Left lung (tissue), 10 donors: ENCODE results near the gene VTI1A. TPM values are rescaled to one million over a fixed set of nuclear protein-coding genes. Genes with fewer than 3 reads are reported as not detected.

Source experiments
- ATAC-seq: fragments of 200-7000 bp; cut with Tn5 transposase; one replicate; pipeline ENCODE4 v1.9.1; 2020; ENCODE audit warnings: moderate library complexity
- DNase-seq, 4 donors: peaks; one replicate each; pipeline ENCODE4 v3.0.0-alpha.2; 2013 to 2020
- H3K27ac ChIP-seq, 2 donors: fragments of 200-600 bp; sonication (generic) in 1 of 2; one replicate each; pipeline versions ENCODE4 v1.5.0 to v1.8.0; 2020 to 2021
- H3K27me3 ChIP-seq, 2 donors: fragments of 200-600 bp; sonication (generic) in 1 of 2; one replicate each; pipeline versions ENCODE4 v1.5.0 to v1.8.0; 2020 to 2021
- H3K36me3 ChIP-seq, 2 donors: fragments of 200-600 bp; sonication (generic) in 1 of 2; one replicate each; pipeline versions ENCODE4 v1.5.0 to v1.8.0; 2020 to 2021
- H3K4me1 ChIP-seq, 2 donors: fragments of 200-600 bp; one replicate each; pipeline ENCODE4 v1.8.0; 2021
- H3K4me3 ChIP-seq, 2 donors: fragments of 200-600 bp; sonication (generic) in 1 of 2; one replicate each; pipeline versions ENCODE4 v1.5.0 to v1.8.0; 2020 to 2021; ENCODE audit warnings: mild to moderate bottlenecking in 1 of 2
- H3K9me3 ChIP-seq, 2 donors: fragments of 200-600 bp; sonication (generic) in 1 of 2; one replicate each; pipeline versions ENCODE4 v1.5.0 to v1.8.0; 2020 to 2021
- intact Hi-C, 2 donors: fragments of 100-400 bp; cut with DNase I; formaldehyde crosslinking; loops; one replicate each; pipeline versions ENCODE4 v1.11.2 to v1.14.2; 2022
- polyA plus RNA-seq, 6 donors: library from polyadenylated mRNA; unstranded; fragments of 120-200 nt; gene quantifications; one replicate each; pipeline ENCODE4 v1.2.1, GENCODE V29; 2013; ENCODE audit not compliant: insufficient read length in 6 of 6
- total RNA-seq, 2 donors: library from RNA; stranded (reverse); fragmentation: NEBNext Ultra II Directional; extraction: Animal tissue kit (Norgen Biotek cat#: 25700); gene quantifications; one replicate each; pipeline ENCODE4 v1.2.1, GENCODE V29; 2021
- TF ChIP-seq, protein P1 (sequence below), 2 donors: fragments of 200-600 bp; sonication (generic) in 1 of 2; IDR thresholded peaks; one replicate each; pipeline versions ENCODE4 v1.5.0 to v1.8.0; 2021; ENCODE audit warnings: antibody characterized with exemption in 2 of 2
- donor health status: DM: no; HTN: yes; CAD: no.
- donor health status: DM: no; HTN: no; CAD: no.

Gene VTI1A
- total and polyA plus RNA-seq, 8 donors = 13.6 to 39.0 (median 17.7) TPM

DNA sequence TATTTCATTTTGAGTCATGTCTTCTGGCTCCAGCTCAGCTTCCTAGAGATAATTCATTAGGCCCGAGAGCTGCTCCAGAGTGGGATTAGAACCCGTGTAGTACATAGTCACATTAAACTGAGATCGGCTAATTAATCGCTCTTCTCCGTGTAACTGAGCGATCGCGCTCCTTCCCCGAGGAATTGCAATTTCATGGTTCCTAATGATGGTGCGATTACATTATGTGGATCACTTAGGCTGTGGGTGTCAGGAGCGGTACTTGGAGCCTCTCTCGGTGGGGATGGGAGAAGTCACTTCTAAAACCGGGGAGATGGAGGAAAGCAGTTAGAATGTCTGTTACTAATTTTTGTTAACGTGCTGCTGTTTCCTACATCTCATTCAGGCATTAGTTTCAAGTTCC lies 380.1 kb downstream of the VTI1A start:
- no peak overlapping the region for H3K27ac ChIP-seq
- TF ChIP-seq, protein P1, sequence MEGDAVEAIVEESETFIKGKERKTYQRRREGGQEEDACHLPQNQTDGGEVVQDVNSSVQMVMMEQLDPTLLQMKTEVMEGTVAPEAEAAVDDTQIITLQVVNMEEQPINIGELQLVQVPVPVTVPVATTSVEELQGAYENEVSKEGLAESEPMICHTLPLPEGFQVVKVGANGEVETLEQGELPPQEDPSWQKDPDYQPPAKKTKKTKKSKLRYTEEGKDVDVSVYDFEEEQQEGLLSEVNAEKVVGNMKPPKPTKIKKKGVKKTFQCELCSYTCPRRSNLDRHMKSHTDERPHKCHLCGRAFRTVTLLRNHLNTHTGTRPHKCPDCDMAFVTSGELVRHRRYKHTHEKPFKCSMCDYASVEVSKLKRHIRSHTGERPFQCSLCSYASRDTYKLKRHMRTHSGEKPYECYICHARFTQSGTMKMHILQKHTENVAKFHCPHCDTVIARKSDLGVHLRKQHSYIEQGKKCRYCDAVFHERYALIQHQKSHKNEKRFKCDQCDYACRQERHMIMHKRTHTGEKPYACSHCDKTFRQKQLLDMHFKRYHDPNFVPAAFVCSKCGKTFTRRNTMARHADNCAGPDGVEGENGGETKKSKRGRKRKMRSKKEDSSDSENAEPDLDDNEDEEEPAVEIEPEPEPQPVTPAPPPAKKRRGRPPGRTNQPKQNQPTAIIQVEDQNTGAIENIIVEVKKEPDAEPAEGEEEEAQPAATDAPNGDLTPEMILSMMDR (IDR thresholded peaks at IDR 0.05) = no peak
- intact Hi-C loops = no loop called here
- no peak for ATAC-seq
- no peak overlapping the region for H3K4me3 ChIP-seq
- H3K4me1 ChIP-seq = no peaks in the 10 kb centered on the region
- DNase-seq = no peak
- no peaks in the 10 kb centered on the region for H3K36me3 ChIP-seq
- no peaks in the 10 kb centered on the region for H3K27me3 ChIP-seq
- H3K9me3 ChIP-seq = no peaks in the 10 kb centered on the region

DNA sequence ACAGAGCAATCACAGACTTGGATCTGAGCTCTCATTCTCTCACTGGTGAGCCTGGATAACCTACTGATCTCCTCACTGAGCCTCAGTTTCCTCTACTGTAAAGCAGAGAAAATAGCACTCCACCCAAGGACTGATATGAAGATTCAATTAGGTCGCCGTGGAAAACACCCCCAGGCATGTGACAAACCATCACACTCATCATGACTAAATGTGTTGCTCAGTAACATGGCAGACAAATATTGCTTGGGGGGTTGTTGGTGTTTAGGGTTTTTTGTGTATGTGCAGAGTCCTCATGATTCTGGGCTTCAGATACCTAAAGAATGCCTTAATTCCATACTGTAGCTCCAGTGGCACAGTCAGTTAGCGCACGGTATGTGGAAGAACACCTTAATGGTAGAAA lies 380.9 kb downstream of the VTI1A start:
- H3K27ac ChIP-seq = no peak overlapping the region
- H3K27me3 ChIP-seq = no peaks in the 10 kb centered on the region
- H3K4me1 ChIP-seq = no peaks in the 10 kb centered on the region
- intact Hi-C loops = no loop called here
- TF ChIP-seq, protein P1 (IDR thresholded peaks at IDR 0.05) = no peak
- no peak overlapping the region for H3K4me3 ChIP-seq
- no peaks in the 10 kb centered on the region for H3K9me3 ChIP-seq
- no peak for DNase-seq
- no peaks in the 10 kb centered on the region for H3K36me3 ChIP-seq
- no peak for ATAC-seq

DNA sequence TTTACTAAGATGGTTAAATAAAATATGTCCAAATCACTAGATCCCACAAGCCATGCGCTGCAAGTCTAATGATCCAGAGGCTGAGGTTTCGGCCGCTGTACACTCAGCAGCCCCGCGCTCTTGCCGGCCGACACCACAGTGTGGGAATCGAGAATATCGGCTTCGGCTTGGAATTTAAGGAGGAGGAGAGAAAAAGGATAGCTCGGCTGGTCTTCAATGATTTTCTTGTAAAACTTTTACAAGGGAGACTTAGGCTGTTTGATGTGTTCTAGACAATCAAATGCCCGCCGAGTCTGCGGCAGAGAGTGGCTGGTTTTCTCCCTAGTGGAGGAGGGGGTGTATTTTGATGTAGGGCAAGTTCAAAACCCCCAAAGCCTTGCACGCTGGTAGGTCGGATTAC lies 384.8 kb downstream of the VTI1A start:
- H3K27ac ChIP-seq = no peak overlapping the region
- H3K36me3 ChIP-seq = no peaks in the 10 kb centered on the region
- ATAC-seq = no peak
- no peak for DNase-seq
- H3K27me3 ChIP-seq = no peaks in the 10 kb centered on the region
- H3K4me1 ChIP-seq = peaks cover 3 to 17% of the 10 kb centered on the region in 2 donors
- H3K4me3 ChIP-seq = no peak overlapping the region
- TF ChIP-seq, protein P1 (IDR thresholded peaks at IDR 0.05) = no peak
- H3K9me3 ChIP-seq = no peaks in the 10 kb centered on the region
- intact Hi-C loops = no loop called here

DNA sequence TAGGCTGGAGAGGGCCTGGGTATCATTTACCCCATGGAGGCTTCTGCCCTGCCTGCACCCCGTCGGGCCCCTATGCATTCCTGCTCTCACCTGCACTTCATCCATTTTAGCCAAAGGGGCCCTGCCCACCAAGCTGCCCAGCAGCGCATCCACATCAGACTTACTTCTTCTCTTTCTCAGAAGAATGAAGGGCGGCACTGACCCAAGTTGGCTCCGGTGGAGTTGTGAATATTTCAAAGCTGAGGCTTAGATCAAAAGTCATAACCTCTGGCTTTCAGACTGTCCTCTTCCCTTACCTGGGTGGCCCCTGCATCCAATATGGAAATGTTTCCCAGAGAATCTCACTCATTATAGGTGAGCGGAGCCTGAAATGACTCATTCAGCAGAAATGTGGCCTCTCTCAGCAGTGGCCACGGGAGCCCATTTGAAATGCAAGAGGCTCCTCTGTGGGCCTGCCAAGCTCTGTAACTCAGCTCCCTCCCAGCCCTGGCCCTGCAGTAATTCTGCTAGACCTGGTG lies 385.4 kb downstream of the VTI1A start:
- intact Hi-C loops = no loop called here
- TF ChIP-seq, protein P1 (IDR thresholded peaks at IDR 0.05) = no peak
- no peak overlapping the region for H3K27ac ChIP-seq
- no peak overlapping the region for H3K4me3 ChIP-seq
- no peaks in the 10 kb centered on the region for H3K36me3 ChIP-seq
- ATAC-seq (peak; percentile 62), DNase-seq (no peak)
- no peaks in the 10 kb centered on the region for H3K27me3 ChIP-seq
- peaks cover 3 to 17% of the 10 kb centered on the region in 2 donors for H3K4me1 ChIP-seq
- no peaks in the 10 kb centered on the region for H3K9me3 ChIP-seq

DNA sequence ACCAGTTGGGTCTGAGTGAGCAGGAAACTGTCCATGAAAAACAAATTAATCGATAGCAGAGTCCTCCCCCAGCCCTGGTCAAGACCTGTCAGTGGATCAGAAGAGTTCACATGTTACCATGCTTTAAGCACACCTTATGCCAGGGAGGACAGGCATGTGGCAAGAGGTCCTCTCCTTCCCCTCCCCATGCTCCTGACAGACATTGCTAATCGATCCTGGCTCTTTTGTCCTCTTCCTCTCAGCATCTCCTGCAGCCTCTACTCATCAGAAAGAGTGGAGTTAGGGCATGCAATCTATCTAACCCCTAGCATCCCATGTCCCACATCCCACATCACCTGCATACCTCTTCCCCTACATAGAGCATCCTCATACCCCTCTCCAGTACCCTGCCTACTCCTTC lies 385.9 kb downstream of the VTI1A start:
- Histone ChIP-seq H3K4me1 (peaks cover 3 to 17% of the 10 kb centered on the region in 2 donors), H3K36me3 (no peaks in the 10 kb centered on the region), H3K9me3 (no peaks in the 10 kb centered on the region), H3K27ac (no peak overlapping the region), H3K27me3 (no peaks in the 10 kb centered on the region), H3K4me3 (no peak overlapping the region)
- intact Hi-C loops = no loop called here
- TF ChIP-seq, protein P1 (IDR thresholded peaks at IDR 0.05) = no peak
- DNase-seq = no peak
- no peak for ATAC-seq
